Measurements from ENCODE around the gene TRMT10C.

TRMT10C gene
- total RNA-seq, result 25.0 to 58.8 (median 32.4) reads per million in 3 donors

GRCh38 chr3:101561630-101562328, at the start of gene TRMT10C:
Gene TRMT10C, plus strand, starts transcription at chr3:101561868. Its CDS starts 2,914 bp downstream, at chr3:101564782.
- H3K9me3 ChIP-seq (ENCODE audit: control insufficient read depth, low read length), result no peaks in the 10 kb centered on the region
- no peaks in the 10 kb centered on the region for H3K27me3 ChIP-seq (replicated peaks; ENCODE audit: control insufficient read depth, insufficient read depth, low read length, poor library complexity, severe bottlenecking)
- H3K4me1 ChIP-seq (ENCODE audit: control insufficient read depth, insufficient read depth, low read length, poor library complexity, severe bottlenecking), result peaks cover 11% of the 10 kb centered on the region
- peak within 1 kb of the TSS; percentile 71 for H3K4me3 ChIP-seq (ENCODE audit: insufficient read depth, low read depth, low read length, poor library complexity, severe bottlenecking)
- H3K36me3 ChIP-seq (ENCODE audit: control insufficient read depth, insufficient read depth, low read length), result peaks cover 21% of the 10 kb centered on the region
- H3K27ac ChIP-seq (ENCODE audit: insufficient read depth, low read length, poor library complexity, severe bottlenecking), result peak within 1 kb of the TSS; percentile 80
- peak; percentile 85 to 88 (median 87) for DNase-seq

DNA sequence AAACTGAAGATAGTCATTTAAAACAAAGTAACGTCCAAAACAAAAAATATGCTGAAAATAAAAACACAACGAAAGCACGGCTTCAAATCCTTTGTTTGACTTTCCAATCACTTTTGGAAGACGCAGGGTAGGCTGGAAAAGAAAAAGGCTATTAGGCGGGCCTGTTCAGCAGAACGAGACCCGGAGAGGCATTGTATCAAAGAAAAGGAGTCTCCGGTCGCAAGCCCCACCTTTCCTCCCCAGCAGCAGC, 49.3 kb upstream of the TRMT10C start:
- peaks cover 2% of the 10 kb centered on the region for H3K4me1 ChIP-seq (ENCODE audit: control insufficient read depth, insufficient read depth, low read length, poor library complexity, severe bottlenecking)
- H3K27me3 ChIP-seq (replicated peaks; ENCODE audit: control insufficient read depth, insufficient read depth, low read length, poor library complexity, severe bottlenecking), result no peaks in the 10 kb centered on the region
- DNase-seq, result no peak
- H3K4me3 ChIP-seq (ENCODE audit: insufficient read depth, low read depth, low read length, poor library complexity, severe bottlenecking), result peak overlapping the region; percentile 82
- H3K27ac ChIP-seq (ENCODE audit: insufficient read depth, low read length, poor library complexity, severe bottlenecking), result peak overlapping the region; percentile 91
- H3K36me3 ChIP-seq (ENCODE audit: control insufficient read depth, insufficient read depth, low read length), result no peaks in the 10 kb centered on the region
- no peaks in the 10 kb centered on the region for H3K9me3 ChIP-seq (ENCODE audit: control insufficient read depth, low read length)

- Histone ChIP-seq H3K36me3 (ENCODE audit: control insufficient read depth, insufficient read depth, low read length) (no peaks in the 10 kb centered on the region), H3K4me1 (ENCODE audit: control insufficient read depth, insufficient read depth, low read length, poor library complexity, severe bottlenecking) (peaks cover 7% of the 10 kb centered on the region), H3K9me3 (ENCODE audit: control insufficient read depth, low read length) (no peaks in the 10 kb centered on the region), H3K27me3 (replicated peaks; ENCODE audit: control insufficient read depth, insufficient read depth, low read length, poor library complexity, severe bottlenecking) (no peaks in the 10 kb centered on the region), H3K27ac (ENCODE audit: insufficient read depth, low read length, poor library complexity, severe bottlenecking) (peak within 1 kb of the TSS; percentile 91), H3K4me3 (ENCODE audit: insufficient read depth, low read depth, low read length, poor library complexity, severe bottlenecking) (peak within 1 kb of the TSS; percentile 82)
- peak; percentile 56 to 73 (median 59) for DNase-seq
Observed at GRCh38 chr3:101512646-101513418, 48.8 kb upstream of the TRMT10C start, which contains the start of gene SENP7. Gene SENP7, minus strand, starts transcription at chr3:101513212. Its CDS starts 82 bp downstream, at chr3:101513130.

DNA sequence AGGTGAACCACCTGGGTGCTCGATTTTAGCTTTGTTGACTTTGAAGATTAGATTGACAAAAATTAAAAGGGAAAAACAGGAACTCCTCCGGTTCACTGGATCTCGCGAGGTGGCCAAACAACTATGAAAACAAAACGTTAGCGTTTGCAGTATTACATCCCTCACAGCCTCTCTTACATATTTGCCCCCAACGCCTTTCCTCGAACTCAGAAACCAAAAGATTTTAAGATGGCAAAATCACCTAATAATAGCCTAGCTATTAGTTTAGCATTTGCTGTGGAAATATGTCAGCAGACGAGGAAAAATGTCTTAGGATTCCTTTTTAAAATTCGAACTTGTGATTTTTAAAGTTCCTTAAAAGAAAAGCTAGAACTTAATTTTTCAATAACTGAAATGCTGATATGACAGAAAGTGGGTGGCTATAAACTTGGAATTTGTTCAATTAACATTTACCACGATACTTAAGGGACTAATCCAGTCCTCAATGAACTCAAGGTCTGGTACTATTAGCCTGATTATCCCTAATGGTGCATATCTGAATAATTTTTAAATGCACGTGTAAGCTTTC, 48.2 kb upstream of the TRMT10C start:
- DNase-seq, result no peak
- Histone ChIP-seq H3K9me3 (ENCODE audit: control insufficient read depth, low read length) (no peaks in the 10 kb centered on the region), H3K27me3 (replicated peaks; ENCODE audit: control insufficient read depth, insufficient read depth, low read length, poor library complexity, severe bottlenecking) (no peaks in the 10 kb centered on the region), H3K36me3 (ENCODE audit: control insufficient read depth, insufficient read depth, low read length) (no peaks in the 10 kb centered on the region), H3K4me1 (ENCODE audit: control insufficient read depth, insufficient read depth, low read length, poor library complexity, severe bottlenecking) (peaks cover 11% of the 10 kb centered on the region), H3K27ac (ENCODE audit: insufficient read depth, low read length, poor library complexity, severe bottlenecking) (peak overlapping the region; percentile 91), H3K4me3 (ENCODE audit: insufficient read depth, low read depth, low read length, poor library complexity, severe bottlenecking) (peak overlapping the region; percentile 82)

DNA sequence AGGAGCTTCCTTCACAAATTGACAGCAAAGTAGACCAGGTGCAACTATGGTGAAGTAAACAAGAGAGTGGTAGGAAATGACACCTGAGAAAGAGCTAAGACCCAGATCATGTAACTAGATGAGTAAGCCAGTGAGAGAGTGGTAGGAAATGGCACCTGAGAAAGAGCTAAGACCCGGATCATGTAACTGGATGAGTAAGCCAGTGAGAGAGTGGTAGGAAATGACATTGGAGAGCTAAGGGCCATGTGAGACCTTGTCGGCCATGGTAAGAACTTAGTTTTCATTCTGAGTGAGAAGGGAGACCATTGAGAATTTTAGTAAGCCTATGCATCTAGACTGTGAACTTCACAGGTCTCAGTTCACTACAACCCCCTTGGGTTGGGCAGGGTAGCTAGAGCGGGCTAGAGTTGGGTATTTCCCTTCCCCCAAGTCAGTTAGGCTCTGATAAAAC, 43.2 kb upstream of the TRMT10C start:
- Histone ChIP-seq H3K27ac (ENCODE audit: insufficient read depth, low read length, poor library complexity, severe bottlenecking) (peak overlapping the region; percentile 70), H3K9me3 (ENCODE audit: control insufficient read depth, low read length) (no peaks in the 10 kb centered on the region), H3K4me3 (ENCODE audit: insufficient read depth, low read depth, low read length, poor library complexity, severe bottlenecking) (no peak overlapping the region), H3K4me1 (ENCODE audit: control insufficient read depth, insufficient read depth, low read length, poor library complexity, severe bottlenecking) (peaks cover 49% of the 10 kb centered on the region), H3K36me3 (ENCODE audit: control insufficient read depth, insufficient read depth, low read length) (no peaks in the 10 kb centered on the region), H3K27me3 (replicated peaks; ENCODE audit: control insufficient read depth, insufficient read depth, low read length, poor library complexity, severe bottlenecking) (no peaks in the 10 kb centered on the region)
- peak; percentile 29 to 37 (median 36) for DNase-seq

GRCh38 chr3:101519685-101520365, 41.8 kb upstream of the TRMT10C start:
- no peak for DNase-seq
- Histone ChIP-seq H3K4me1 (ENCODE audit: control insufficient read depth, insufficient read depth, low read length, poor library complexity, severe bottlenecking) (peaks cover 49% of the 10 kb centered on the region), H3K27me3 (replicated peaks; ENCODE audit: control insufficient read depth, insufficient read depth, low read length, poor library complexity, severe bottlenecking) (no peaks in the 10 kb centered on the region), H3K4me3 (ENCODE audit: insufficient read depth, low read depth, low read length, poor library complexity, severe bottlenecking) (no peak overlapping the region), H3K27ac (ENCODE audit: insufficient read depth, low read length, poor library complexity, severe bottlenecking) (peak overlapping the region; percentile 70), H3K36me3 (ENCODE audit: control insufficient read depth, insufficient read depth, low read length) (no peaks in the 10 kb centered on the region), H3K9me3 (ENCODE audit: control insufficient read depth, low read length) (no peaks in the 10 kb centered on the region)

DNA sequence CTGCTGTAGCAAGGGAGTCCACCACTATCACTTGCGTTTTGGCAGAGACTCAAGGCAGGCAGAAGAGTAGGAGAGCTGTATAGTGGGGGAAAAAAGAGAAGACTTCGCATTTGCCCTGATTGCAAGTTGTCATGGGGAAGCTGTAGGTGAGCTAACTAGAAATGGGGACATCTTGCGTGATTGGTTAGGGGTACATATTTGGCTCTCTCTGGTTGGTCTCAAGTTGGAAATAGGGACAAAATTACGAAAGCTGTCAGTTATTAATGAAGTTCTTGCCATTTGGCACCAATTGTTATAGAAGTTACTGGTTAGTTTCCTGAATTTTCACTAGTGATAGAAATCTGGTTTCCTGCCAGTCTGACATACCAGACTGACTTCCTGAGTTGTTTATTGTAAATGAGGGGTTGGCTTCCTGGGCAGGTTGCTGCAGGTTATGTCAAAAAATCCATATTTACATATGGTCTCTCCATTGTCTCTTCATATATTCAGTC, 40.4 kb upstream of the TRMT10C start:
- Histone ChIP-seq H3K27me3 (replicated peaks; ENCODE audit: control insufficient read depth, insufficient read depth, low read length, poor library complexity, severe bottlenecking) (no peaks in the 10 kb centered on the region), H3K27ac (ENCODE audit: insufficient read depth, low read length, poor library complexity, severe bottlenecking) (peak overlapping the region; percentile 70), H3K4me3 (ENCODE audit: insufficient read depth, low read depth, low read length, poor library complexity, severe bottlenecking) (peak overlapping the region; percentile 15), H3K4me1 (ENCODE audit: control insufficient read depth, insufficient read depth, low read length, poor library complexity, severe bottlenecking) (peaks cover 49% of the 10 kb centered on the region), H3K36me3 (ENCODE audit: control insufficient read depth, insufficient read depth, low read length) (no peaks in the 10 kb centered on the region), H3K9me3 (ENCODE audit: control insufficient read depth, low read length) (no peaks in the 10 kb centered on the region)
- DNase-seq, result peak; percentile 17 to 26 (median 23)

GRCh38 chr3:101527441-101527840, 34.2 kb upstream of the TRMT10C start:
- Histone ChIP-seq H3K9me3 (ENCODE audit: control insufficient read depth, low read length) (no peaks in the 10 kb centered on the region), H3K27me3 (replicated peaks; ENCODE audit: control insufficient read depth, insufficient read depth, low read length, poor library complexity, severe bottlenecking) (no peaks in the 10 kb centered on the region), H3K4me1 (ENCODE audit: control insufficient read depth, insufficient read depth, low read length, poor library complexity, severe bottlenecking) (peaks cover 15% of the 10 kb centered on the region), H3K36me3 (ENCODE audit: control insufficient read depth, insufficient read depth, low read length) (no peaks in the 10 kb centered on the region), H3K4me3 (ENCODE audit: insufficient read depth, low read depth, low read length, poor library complexity, severe bottlenecking) (no peak overlapping the region), H3K27ac (ENCODE audit: insufficient read depth, low read length, poor library complexity, severe bottlenecking) (no peak overlapping the region)
- no peak for DNase-seq

- Histone ChIP-seq H3K36me3 (ENCODE audit: control insufficient read depth, insufficient read depth, low read length) (no peaks in the 10 kb centered on the region), H3K27me3 (replicated peaks; ENCODE audit: control insufficient read depth, insufficient read depth, low read length, poor library complexity, severe bottlenecking) (no peaks in the 10 kb centered on the region), H3K27ac (ENCODE audit: insufficient read depth, low read length, poor library complexity, severe bottlenecking) (no peak overlapping the region), H3K4me3 (ENCODE audit: insufficient read depth, low read depth, low read length, poor library complexity, severe bottlenecking) (no peak overlapping the region), H3K4me1 (ENCODE audit: control insufficient read depth, insufficient read depth, low read length, poor library complexity, severe bottlenecking) (peaks cover 13% of the 10 kb centered on the region), H3K9me3 (ENCODE audit: control insufficient read depth, low read length) (no peaks in the 10 kb centered on the region)
- no peak for DNase-seq
Observed at GRCh38 chr3:101527906-101528305, 33.8 kb upstream of the TRMT10C start.

All from effector memory CD4-positive, alpha-beta T cell (primary cell).